ENCODE results near the gene DPYSL4. TPM values are rescaled to one million over a fixed set of nuclear protein-coding genes. Genes with fewer than 3 reads are reported as not detected.

DPYSL4 gene
- polyA plus RNA-seq, 1 experiment: 5.3 TPM

GRCh38 chr10:132242103-132242840, 55.5 kb downstream of the DPYSL4 start:
- no peak for TF ChIP-seq CTCF (IDR thresholded peaks at IDR 0.05; ENCODE audit: insufficient read depth, low read depth, low read length)
- Histone ChIP-seq H3K27me3 (ENCODE audit: control insufficient read depth, insufficient read depth, low read length) (no peaks in the 10 kb centered on the region), H3K36me3 (ENCODE audit: control insufficient read depth, insufficient read depth, low read length) (no peaks in the 10 kb centered on the region), H3K4me3 (ENCODE audit: low read depth, low read length) (no peak overlapping the region)
- POLR2A ChIA-PET: no interaction called here
- CTCF ChIA-PET: no interaction called here
- DNase-seq (ENCODE audit: low read depth): no peak

GRCh38 chr10:132243141-132243540, 56.4 kb downstream of the DPYSL4 start:
- no peak for DNase-seq (ENCODE audit: low read depth)
- ChIA-PET CTCF (no interaction called here), POLR2A (no interaction called here)
- TF ChIP-seq CTCF (IDR thresholded peaks at IDR 0.05; ENCODE audit: insufficient read depth, low read depth, low read length): no peak
- H3K36me3 ChIP-seq (ENCODE audit: control insufficient read depth, insufficient read depth, low read length): no peaks in the 10 kb centered on the region
- no peaks in the 10 kb centered on the region for H3K27me3 ChIP-seq (ENCODE audit: control insufficient read depth, insufficient read depth, low read length)
- H3K4me3 ChIP-seq (ENCODE audit: low read depth, low read length): no peak overlapping the region

- TF ChIP-seq CTCF (IDR thresholded peaks at IDR 0.05; ENCODE audit: insufficient read depth, low read depth, low read length): no peak
- CTCF ChIA-PET: no interaction called here
- H3K27me3 ChIP-seq (ENCODE audit: control insufficient read depth, insufficient read depth, low read length): no peaks in the 10 kb centered on the region
- no peaks in the 10 kb centered on the region for H3K36me3 ChIP-seq (ENCODE audit: control insufficient read depth, insufficient read depth, low read length)
- POLR2A ChIA-PET: no interaction called here
- H3K4me3 ChIP-seq (ENCODE audit: low read depth, low read length): no peak overlapping the region
- no peak for DNase-seq (ENCODE audit: low read depth)
Measured at GRCh38 chr10:132243626-132244025, 56.9 kb downstream of the DPYSL4 start.

- ChIA-PET POLR2A (no interaction called here), CTCF (interaction anchor here (1.0 kb wide), 1 partner anchor 20 kb away, joined by 3 read pairs; no protein-coding TSS in a partner anchor)
- no peak for TF ChIP-seq CTCF (IDR thresholded peaks at IDR 0.05; ENCODE audit: insufficient read depth, low read depth, low read length)
- H3K27me3 ChIP-seq (ENCODE audit: control insufficient read depth, insufficient read depth, low read length): no peaks in the 10 kb centered on the region
- DNase-seq (ENCODE audit: low read depth): no peak
- no peaks in the 10 kb centered on the region for H3K36me3 ChIP-seq (ENCODE audit: control insufficient read depth, insufficient read depth, low read length)
- H3K4me3 ChIP-seq (ENCODE audit: low read depth, low read length): no peak overlapping the region
Measured at GRCh38 chr10:132245056-132245455, 58.3 kb downstream of the DPYSL4 start.

GRCh38 chr10:132246296-132246695, 59.5 kb downstream of the DPYSL4 start:
- Histone ChIP-seq H3K36me3 (ENCODE audit: control insufficient read depth, insufficient read depth, low read length) (no peaks in the 10 kb centered on the region), H3K4me3 (ENCODE audit: low read depth, low read length) (no peak overlapping the region), H3K27me3 (ENCODE audit: control insufficient read depth, insufficient read depth, low read length) (no peaks in the 10 kb centered on the region)
- ChIA-PET POLR2A (no interaction called here), CTCF (interaction anchor here (1.3 kb wide), 1 partner anchor 206 kb away, joined by 3 read pairs; no protein-coding TSS in a partner anchor)
- no peak for DNase-seq (ENCODE audit: low read depth)
- no peak for TF ChIP-seq CTCF (IDR thresholded peaks at IDR 0.05; ENCODE audit: insufficient read depth, low read depth, low read length)
